Hematopoietic multipotent progenitor cell (in vitro differentiated cells): ENCODE measurements around the gene LUZP2. TPM values are rescaled to one million over a fixed set of nuclear protein-coding genes. Genes with fewer than 3 reads are reported as not detected.

Source experiments
- DNase-seq, 3 donors: peaks; one replicate each; pipeline ENCODE4 v3.0.0-alpha.2; 2011 to 2015; ENCODE audit warnings: low read depth in 2 of 3, low spot score in 2 of 3
- total RNA-seq: library from RNA; depleted of rRNA; stranded (reverse); fragments of >200 nt; gene quantifications from one replicate; pipeline ENCODE4 v1.2.3, GENCODE V29; 2012

Gene LUZP2
- total RNA-seq, 1 donor: not detected

DNA sequence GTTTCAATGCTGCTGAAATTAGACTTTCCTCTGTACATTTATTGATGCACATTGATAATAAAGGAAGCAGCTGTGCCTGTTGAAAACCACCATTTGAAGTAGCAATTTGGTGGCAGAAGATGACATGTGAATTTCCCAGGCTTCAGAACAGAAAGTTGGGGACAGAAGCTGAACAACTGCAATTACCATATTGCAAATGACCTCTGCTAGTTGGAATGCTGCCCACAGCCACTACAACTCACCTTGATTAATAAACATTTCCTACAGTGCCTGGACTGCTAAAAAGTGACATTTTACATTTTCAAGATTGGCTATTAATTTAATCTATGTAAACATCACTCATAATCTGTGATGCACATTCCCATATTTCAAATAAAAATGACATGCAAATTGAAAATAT, 208.6 kb downstream of the LUZP2 start:
- no peak for DNase-seq

DNA sequence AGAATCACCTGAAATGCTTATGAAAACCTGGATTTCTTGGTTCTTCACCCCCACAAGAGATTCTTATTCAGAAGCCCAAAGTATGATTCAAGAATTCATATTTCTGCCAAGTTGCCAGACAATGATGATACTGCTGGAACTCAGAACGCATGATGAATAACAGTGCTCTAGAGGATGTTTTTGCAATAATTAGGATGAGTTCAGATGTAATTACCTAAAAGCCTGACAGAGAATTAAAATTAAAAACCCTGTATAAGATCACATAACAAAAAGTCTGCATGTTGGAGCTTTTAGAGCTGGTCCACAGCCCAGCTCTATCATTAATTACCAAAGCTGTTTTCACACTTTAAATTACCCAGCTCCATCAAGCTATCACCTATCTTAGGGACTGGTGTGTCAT, 211.8 kb downstream of the LUZP2 start:
- DNase-seq: no peak

DNA sequence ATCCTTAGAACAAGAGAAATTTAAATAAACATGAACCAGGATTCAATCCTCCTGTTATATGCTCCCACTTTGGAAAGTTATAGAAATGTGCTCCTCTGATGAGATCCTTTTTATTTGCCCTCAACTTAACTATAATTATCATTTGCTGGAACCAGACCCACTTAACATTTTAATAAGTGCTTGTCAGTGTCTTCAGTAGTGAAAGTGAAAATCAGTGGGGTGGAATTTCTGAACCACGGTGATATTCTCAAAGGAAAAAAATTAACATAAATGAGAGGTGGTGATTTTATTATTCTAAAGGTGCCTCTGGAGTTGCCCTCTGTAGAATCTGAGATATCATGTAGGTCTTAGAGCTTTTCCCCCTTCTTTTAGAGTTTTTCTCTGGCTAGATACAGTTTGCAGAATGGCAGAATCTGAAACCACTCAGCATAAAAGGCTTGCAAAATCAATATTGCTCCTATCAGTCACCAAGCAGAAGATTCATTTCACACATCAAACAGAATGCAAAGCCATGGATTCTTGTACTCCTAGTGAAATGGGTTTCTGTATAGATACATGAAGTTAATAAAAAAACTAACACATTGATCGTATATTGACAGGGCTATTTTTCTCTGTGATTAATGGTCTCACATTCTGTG, 213.2 kb downstream of the LUZP2 start:
- DNase-seq: no peak

DNA sequence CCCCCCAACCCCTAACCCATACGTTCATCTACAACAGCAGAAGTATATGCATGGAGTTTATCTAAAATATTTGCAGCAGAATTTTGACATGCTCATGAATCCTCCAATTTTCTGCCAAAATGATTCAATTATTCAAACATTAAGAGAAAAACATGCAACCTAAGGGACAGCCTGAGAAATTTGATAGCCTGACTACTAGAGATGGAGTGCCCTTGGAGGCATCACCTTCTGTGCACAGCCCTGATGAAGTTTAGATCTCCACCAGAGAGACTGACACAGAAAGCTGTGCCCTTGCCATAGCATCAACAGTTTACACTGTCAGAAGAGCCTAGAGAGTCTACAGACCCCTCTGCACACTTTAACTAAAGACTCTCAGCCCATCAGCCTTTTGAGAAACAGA, 217.7 kb downstream of the LUZP2 start:
- no peak for DNase-seq

DNA sequence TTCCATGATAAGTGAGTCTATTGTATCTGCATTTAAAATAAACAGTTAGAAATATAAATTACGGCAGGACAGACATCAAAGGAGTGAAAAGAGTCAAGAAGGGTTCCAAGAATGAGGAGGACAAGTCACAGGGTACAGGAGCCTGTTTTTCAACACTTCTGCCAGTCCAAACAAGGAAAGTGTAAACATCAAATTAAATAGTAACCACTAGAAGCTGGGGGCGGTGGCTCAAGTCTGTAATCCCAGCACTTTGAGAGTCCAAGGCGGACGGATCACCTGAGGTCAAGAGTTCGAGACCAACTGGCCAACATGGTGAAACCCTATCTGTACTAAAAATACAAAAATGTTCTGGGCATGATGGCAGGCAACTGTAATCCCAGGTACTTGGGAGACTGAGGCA, 219.6 kb downstream of the LUZP2 start:
- DNase-seq: no peak

DNA sequence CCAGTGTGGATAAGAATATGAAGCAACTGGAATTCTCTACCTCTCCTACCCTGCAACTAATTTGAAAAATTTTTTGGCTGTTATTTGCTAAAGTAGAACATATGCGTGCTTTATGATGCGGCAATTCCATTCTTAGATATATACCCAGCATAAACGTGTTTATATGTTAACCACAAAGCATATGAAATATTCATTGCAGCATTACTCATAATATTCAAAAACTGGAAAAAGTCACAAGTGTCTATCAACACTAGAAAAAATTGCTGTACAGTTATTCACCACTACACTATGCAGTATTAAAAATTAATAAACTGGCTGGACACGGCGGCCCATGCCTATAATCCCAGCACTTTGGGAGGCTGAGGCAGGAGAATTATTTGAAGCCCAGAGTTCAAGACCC, 226.4 kb downstream of the LUZP2 start:
- no peak for DNase-seq

DNA sequence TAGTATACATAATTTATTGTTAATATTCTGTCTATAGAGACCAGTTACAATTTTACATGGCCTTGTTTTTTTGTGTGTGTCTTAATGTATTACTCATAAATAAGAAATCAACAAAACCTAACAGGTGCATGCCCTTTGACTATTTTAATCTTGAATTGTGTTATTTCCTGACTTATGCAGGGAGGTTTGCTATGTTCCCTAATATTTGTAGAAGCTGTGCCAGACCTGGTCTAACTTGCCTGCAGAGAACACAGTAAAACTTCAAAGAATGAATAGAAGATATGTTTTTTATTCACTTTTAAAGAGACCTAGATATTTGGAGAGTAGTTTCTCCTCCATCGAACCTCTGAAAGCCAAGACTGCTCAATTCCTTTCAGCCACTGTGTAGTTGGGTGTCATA, 234.7 kb downstream of the LUZP2 start:
- DNase-seq: no peak

DNA sequence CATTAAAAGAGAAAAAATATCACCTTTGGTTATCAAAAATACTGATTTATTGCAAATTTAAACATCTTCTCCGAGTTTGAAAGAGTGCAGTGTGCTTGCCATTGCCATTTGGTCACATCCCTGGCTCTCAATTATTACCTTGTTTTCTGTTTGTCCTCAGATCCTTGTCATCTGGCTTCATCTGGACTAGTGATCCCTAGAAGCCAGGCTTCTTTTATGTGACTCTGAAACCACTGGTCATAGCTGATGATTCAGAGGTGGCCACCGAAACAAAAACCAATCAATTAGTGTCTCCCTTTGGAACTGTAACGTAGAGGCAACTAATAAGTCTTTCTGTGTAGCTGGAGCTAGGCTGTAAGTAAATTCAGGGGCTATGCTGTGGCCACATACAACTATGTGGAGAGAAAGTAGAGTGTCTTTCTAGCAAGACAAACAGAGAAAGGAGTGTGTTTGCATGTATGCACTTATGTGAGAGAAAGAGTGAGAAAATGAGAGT, 237.9 kb downstream of the LUZP2 start:
- DNase-seq: no peak

DNA sequence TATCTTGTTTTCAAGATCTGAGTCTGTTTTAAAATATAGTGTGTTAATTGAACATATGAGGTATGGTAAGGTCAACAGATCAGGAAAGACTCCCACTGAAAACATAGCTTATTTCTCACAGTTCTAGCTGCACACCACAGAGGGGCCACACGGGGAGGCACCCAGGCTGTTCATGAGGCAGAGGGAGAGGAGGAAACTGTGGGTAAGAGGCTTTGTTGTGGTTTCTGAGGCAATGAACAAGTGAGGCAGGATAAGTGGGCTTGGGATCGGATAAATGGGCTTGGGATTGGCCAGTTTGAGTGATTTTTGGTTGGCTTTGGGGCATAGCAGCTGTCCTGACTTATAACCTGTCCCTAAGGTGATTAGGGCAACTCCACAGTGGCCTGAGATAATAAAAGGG, 242.1 kb downstream of the LUZP2 start:
- peak in 1 of 3 donors; percentile 19 for DNase-seq

DNA sequence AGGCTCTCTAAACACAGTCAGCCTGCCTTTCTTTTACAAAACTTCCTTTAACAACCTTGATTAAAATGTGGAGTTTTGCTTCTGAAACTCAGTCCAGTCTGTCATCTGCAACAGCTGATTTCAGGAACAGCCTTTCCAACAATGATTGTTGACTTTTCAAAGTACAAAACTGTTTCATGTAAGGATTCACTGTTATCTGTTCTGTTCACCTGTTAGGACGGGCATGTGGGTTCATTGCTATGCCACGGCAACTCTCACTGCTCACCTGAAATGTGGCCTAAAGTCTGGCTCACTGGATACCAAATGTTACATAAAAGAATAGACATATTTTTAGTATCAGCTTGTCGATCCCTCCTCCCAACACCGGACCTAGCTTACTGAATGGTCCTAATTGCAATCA, 242.8 kb downstream of the LUZP2 start:
- no peak for DNase-seq

DNA sequence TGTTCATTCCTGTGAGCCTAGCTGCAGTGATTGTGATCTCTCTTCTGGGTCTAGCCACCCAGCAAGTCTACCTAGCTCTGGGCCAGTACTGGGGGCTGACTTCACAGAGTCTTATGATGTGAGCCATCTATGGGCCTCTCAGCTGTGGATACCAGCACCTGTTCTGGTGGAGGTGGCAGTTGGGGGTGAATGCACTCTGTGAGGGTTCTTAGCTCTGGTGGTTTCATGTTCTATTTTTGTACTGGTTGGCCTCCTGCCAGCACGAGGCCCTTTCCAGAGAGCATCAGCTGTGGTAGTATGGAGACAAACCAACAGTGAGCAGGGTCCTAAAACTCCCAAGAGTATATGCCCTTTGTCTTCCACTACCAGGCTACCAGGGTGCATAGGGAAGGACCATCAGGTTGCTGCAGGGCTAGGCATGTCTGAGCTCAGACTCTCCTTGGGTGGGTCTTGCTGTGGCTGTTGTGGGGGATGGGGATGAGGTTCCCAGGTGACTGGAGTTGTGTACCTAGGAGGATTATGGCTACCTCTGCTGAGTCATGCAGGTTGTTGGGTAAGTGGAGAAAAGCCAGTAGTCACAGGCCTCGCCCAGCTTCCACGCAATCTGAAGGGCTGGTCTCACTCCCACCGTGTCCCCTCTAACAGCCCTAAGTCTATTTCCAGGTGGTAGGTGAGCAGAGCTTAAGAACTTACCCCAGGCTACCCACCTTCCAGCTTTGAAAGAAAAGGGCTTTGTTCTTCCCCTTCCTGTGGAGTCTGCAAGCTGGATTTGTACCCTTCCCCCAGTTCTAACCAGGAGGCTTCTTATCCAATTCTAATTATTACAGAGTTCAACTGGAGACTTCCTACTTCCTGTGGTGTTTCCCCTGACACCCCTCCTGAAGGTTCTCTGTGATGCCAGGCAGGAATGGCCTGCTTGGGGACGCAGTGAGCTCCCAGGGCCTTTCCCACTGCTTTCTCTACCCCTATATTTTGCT, 250.7 kb downstream of the LUZP2 start:
- peak in 1 of 3 donors; percentile 13 for DNase-seq

DNA sequence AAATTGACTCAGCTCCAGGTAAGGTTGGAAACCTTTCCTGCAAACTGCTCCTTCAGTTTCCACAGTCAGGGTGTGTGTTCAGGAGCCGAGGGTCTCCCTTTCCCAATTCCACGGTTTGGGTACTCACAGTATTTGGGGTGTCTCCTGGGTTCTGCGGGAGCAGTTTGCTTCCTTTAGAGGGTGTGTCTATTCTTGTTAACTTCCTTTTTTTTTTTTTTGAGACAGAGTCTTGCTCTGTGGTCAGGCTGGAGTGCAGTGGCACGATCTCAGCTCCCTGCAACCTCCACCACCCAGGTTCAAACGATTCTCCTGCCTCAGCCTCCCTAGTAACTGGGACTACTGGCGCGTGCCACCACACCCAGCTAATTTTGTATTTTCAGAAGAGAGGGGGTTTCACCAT, 251.4 kb downstream of the LUZP2 start:
- DNase-seq: no peak

DNA sequence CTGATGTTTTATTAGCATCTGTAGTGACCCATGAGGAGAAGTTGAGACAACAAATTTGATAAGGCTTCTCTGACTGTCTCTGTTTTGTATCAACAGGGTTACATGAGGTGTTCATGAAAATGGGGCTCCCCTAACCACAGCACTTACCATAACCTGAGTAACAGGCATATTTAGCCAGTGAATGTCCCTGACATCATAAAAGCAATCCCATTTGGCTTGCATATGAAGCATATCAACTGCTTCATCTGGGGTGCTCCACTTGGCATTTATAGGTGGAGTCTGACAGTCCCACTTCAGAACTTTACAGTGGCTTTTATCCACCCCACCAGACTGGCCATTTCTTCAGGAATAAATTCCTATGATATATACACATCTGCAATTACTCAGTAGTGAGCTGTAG, 257.6 kb downstream of the LUZP2 start:
- no peak for DNase-seq

DNA sequence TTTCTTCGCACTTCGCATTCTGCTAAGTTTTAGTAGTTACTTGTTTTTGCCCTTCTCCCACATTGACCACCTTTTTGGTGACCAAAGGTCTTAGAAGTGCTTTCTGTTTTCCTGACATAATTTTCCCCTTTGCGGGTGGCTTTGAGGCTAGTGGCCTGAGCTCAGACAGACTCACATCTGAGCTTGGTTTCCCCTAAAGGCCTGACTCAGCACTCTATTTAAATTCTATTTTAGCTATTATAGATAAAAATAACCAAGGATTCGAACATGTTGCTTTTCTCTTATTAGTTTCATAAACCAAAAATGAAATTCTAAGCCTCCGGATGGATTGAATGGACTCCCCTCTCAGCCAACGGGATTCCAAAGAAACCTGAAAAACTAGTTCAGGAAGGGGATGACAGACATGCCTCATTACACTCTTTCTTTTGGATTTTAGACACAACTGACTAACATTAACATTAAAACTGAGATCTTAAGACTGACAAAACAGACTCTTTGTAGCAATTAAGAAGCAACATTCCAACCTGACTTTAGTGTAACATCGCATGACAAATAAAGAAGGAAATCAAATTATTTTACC, 258.5 kb downstream of the LUZP2 start:
- DNase-seq: no peak

DNA sequence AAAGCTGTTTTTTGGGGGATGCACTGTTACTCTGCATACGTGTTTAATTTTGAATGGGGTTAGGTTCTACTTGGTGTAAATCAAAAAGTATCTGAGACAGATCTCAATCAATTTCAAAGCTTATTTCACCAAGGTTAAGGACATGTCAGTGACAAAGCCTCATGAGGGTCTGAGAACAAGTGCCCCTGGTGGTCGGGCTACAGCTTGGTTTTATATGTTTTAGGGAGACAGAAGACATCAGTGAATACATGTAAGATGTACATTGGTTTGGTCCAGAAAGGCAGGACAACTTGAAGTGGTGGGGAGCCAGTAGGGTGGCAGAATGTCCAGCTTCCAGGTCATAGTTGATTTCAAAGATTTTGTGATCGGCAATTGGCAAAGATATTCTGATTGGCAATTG, 262.9 kb downstream of the LUZP2 start:
- no peak for DNase-seq

DNA sequence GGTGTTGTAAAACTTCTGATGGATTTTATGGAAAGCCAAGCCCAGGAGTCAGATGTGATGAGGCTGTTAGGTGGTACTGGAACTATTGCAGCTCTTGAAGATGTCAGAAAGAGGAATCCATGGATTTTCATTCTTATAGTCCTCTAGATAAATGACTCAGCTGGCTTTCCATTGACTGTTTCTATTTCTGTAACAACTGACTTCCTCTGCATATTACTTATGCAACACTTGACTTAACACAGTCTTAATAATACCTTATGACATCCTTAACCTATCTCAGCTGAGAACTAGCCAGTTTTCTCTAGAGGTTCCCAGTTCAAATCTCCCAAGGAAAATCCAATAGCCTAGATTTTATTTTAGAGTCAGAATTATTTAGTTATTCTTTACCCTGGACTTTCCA, 263.8 kb downstream of the LUZP2 start:
- DNase-seq: no peak

DNA sequence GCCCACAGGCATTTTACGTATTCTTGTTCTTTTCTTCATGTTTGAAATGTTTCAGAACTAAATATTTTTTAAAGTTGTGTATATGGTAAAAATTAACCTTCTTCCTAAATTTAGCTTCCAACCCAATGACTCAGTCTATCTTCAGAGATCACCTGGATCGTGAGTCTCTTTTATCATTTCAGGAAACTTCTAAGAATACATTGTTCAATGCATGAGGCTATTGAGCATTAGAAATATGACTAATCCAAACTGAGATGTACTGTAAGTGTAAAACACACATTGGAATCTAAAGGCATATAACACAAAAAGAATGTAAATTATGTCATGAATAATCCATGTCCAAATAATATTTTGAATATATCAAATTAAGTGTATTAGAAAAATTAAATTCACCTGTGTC, 265.2 kb downstream of the LUZP2 start:
- DNase-seq: no peak

DNA sequence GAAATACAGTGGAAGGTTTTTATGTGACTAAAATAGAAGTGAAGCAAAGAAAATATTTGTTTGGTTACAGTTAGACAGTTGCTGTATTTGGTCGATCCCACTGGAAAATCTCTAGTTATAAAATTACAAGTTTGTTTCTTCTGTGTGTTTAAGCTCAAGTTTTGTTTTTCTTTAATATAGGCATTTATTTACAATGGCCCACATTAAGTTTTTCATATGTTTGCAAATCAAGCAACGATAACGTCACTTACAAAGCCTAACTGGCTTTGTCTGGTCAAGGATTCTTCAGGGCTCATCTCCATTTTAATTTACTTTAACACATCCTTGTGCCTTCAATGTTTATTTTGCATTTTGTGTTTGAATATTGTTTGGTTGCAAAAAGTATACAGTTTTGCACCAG, 270.6 kb downstream of the LUZP2 start:
- no peak for DNase-seq

DNA sequence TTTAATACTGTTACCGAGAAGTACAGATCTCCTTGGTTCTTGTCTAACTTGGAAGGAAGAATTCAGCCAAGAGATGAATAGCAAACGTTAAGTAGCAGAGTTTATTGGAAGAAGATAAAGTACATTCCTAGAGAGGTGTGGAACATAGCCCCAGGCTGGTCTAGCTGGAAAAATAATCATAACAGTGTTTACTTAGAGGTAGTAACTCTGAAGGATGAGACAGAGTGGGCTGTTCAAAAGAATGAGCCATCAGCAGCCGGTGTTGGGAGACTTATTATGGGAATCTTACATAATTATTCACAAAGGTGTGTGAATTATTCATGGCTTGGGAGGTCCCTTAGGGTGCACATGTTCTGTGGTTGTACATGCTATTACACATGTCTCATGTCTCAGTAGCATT, 276.5 kb downstream of the LUZP2 start:
- DNase-seq: no peak

DNA sequence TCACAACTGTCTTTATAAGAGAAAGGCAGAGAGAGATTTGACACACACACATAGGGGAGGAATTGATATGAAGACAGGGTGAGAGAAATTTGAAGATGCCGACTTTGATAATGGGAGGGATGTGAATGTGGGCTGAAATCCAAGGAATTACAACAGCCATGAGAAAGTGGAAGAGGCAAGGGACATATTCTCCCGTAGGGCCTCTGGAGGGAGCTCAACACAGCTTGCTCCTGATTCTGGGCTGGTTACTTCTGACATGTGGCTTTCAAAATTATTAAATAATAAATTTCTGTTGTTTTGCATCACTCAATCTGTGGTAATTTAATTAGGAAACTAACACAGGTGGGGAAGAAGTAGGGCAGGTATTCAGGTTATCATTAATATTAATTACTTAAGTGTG, 282.9 kb downstream of the LUZP2 start:
- DNase-seq: no peak

DNA sequence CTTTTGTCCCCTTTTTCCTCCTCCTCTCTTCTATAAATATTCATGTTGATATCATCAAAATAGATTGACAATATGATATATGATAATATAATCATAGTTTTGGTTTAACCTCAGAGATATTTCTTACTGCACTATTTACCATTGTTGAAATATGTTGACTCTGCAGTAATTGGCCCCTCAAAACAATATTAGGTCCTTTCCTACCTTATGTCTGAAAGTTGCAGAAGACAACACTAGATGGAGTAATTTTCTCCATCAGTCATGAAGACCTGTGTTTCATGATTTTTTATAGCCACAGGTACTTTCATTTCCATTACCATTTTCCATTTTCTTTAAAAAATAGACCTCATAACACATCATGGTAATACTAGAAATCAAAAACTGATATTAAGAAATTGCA, 284.4 kb downstream of the LUZP2 start:
- no peak for DNase-seq

DNA sequence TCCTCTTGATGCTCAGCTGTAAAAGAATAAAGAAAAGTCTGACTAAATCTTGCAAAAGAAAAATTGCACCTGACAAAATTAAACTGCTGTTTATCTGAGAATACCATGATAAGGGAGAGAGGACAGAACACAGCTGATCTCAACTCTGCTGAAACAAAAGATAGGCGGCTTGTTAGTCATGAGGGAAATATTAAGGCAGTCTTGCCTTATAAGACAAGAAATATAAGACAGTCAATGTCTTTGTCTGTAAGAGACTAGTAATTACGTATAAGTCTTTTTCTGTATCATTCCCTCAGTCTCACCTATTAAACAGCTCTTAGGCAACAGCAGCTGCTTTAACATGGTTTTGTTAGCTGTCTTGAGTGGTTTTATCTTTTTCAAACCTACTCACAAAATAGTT, 296.6 kb downstream of the LUZP2 start:
- DNase-seq: no peak
